Endothelial cell of umbilical vein (primary cell): Measurements from ENCODE around the gene RAB4A. TPM values are rescaled to one million over a fixed set of nuclear protein-coding genes. Genes with fewer than 3 reads are reported as not detected.

Experiments used
- BruUV-seq: library from RNA; stranded (reverse); fragments of 400-500 nt; replicated peaks from 2 replicates; lab custom pipeline; 2021; lab: Mats Ljungman, UMichigan
- CTCF ChIA-PET: fragments of 300-600, 350-600 bp; sonication (Branson Sonifier 250); formaldehyde crosslinking; loops from one replicate; lab custom pipeline; 2021; ENCODE audit warnings: antibody characterized with exemption, inconsistent platforms; lab: Charles Lee
- POLR2A ChIA-PET: fragments of 300-600, 350-600 bp; sonication (Branson Sonifier 250); formaldehyde crosslinking; loops from one replicate; lab custom pipeline; 2021; ENCODE audit warnings: antibody characterized with exemption, inconsistent platforms; lab: Charles Lee
- DNase-seq: peaks from one replicate; pipeline ENCODE4 v3.0.0-alpha.2; 2011; ENCODE audit warnings: low read depth, low spot score
- FAIRE-seq: peaks from 2 replicates; lab custom pipeline; 2011; peaks lifted over from hg19 to GRCh38; lab: Jason Lieb, UNC
- H2AFZ ChIP-seq: 2 replicates; pipeline ENCODE4 v1.6.0; 2012; ENCODE audit warnings: low read depth, low read length, control low read depth, inconsistent platforms
- H3K27ac ChIP-seq: 2 replicates; pipeline ENCODE4 v1.5.1; 2011; ENCODE audit warnings: low read depth, mild to moderate bottlenecking, control low read depth, low read length, moderate library complexity; ENCODE audit not compliant: insufficient read depth
- H3K27me3 ChIP-seq, 2 experiments: 2 replicates each; pipeline versions ENCODE4 v1.6.0 to v1.6.1; 2011; ENCODE audit warnings: low read length in 2 of 2, mixed read lengths in 1 of 2; ENCODE audit not compliant: control insufficient read depth in 2 of 2, insufficient read depth in 2 of 2
- H3K36me3 ChIP-seq, 2 experiments: 2 replicates in 1 of 2; 3 replicates in 1 of 2; pipeline ENCODE4 v1.5.1; 2011; ENCODE audit warnings: low read length in 2 of 2, mild to moderate bottlenecking in 1 of 2, moderate library complexity in 1 of 2; ENCODE audit not compliant: control insufficient read depth in 2 of 2, insufficient read depth in 2 of 2; ENCODE audit errors: extremely low read depth in 1 of 2
- H3K4me1 ChIP-seq: 3 replicates; pipeline ENCODE4 v1.5.1; 2011; ENCODE audit warnings: mild to moderate bottlenecking, low read length; ENCODE audit not compliant: control insufficient read depth, insufficient read depth; ENCODE audit errors: extremely low read depth
- H3K4me2 ChIP-seq: 2 replicates; pipeline ENCODE4 v1.6.1; 2011; ENCODE audit warnings: low read length, control low read depth, mixed read lengths; ENCODE audit not compliant: insufficient read depth
- H3K4me3 ChIP-seq, 3 experiments: fragments of 200-600 bp in 1 of 3; sonication (generic), shearing (Covaris generic) in 1 of 3; replicated peaks in 1 of 3; 2 replicates each; pipeline ENCODE4 v1.5.1; 2011 to 2016; ENCODE audit warnings: control low read depth in 3 of 3, low read length in 3 of 3, mild to moderate bottlenecking in 2 of 3, inconsistent platforms in 1 of 3, low read depth in 1 of 3, moderate library complexity in 1 of 3; ENCODE audit not compliant: insufficient read depth in 1 of 3
- H3K79me2 ChIP-seq: 2 replicates; pipeline ENCODE4 v1.6.0; 2012; ENCODE audit warnings: low read length, inconsistent platforms; ENCODE audit not compliant: control insufficient read depth, insufficient read depth
- H3K9ac ChIP-seq: replicated peaks from 2 replicates; pipeline ENCODE3; 2011; ENCODE audit warnings: low read length, control low read depth; ENCODE audit not compliant: insufficient read depth; ENCODE audit errors: extremely low read depth
- H3K9me1 ChIP-seq: replicated peaks from 3 replicates; pipeline ENCODE4 v1.6.0; 2011; ENCODE audit warnings: mild to moderate bottlenecking, low read length; ENCODE audit not compliant: control insufficient read depth, insufficient read depth; ENCODE audit errors: extremely low read depth
- H3K9me3 ChIP-seq: replicated peaks from 2 replicates; pipeline ENCODE4 v1.5.1; 2012; ENCODE audit warnings: low read length, inconsistent platforms; ENCODE audit not compliant: control insufficient read depth, insufficient read depth
- H4K20me1 ChIP-seq: replicated peaks from 2 replicates; pipeline ENCODE3; 2011; ENCODE audit warnings: mild to moderate bottlenecking, low read length; ENCODE audit not compliant: control insufficient read depth, insufficient read depth; ENCODE audit errors: extremely low read depth
- EZH2 ChIP-seq: IDR thresholded peaks from 2 replicates; pipeline ENCODE4 v1.6.1; 2012; ENCODE audit warnings: borderline replicate concordance, low read depth, mild to moderate bottlenecking, moderate library complexity, low read length, inconsistent platforms; ENCODE audit not compliant: severe bottlenecking
- FOS ChIP-seq: IDR thresholded peaks from 2 replicates; pipeline ENCODE4 v1.6.1; 2011; ENCODE audit warnings: mild to moderate bottlenecking, low read length, moderate library complexity, borderline replicate concordance; ENCODE audit not compliant: insufficient read depth
- GATA2 ChIP-seq: IDR thresholded peaks from 2 replicates; pipeline ENCODE4 v1.7.0; 2011; ENCODE audit warnings: low read depth, mild to moderate bottlenecking, moderate library complexity, mixed read lengths, low read length; ENCODE audit not compliant: insufficient read length, insufficient read depth
- JUN ChIP-seq: IDR thresholded peaks from 2 replicates; pipeline ENCODE4 v1.6.1; 2011; ENCODE audit warnings: borderline replicate concordance, low read depth; ENCODE audit not compliant: insufficient read length, insufficient read depth
- MYC ChIP-seq: IDR thresholded peaks from one replicate; pipeline ENCODE4 v1.6.1; 2011; ENCODE audit warnings: mild to moderate bottlenecking, low read depth, low read length
- POLR2A ChIP-seq: IDR thresholded peaks from 2 replicates; pipeline ENCODE4 v1.6.1; 2012; ENCODE audit warnings: low read depth, mild to moderate bottlenecking, control low read depth, low read length
- POLR2AphosphoS5 ChIP-seq: IDR thresholded peaks from 2 replicates; pipeline ENCODE4 v1.6.1; 2012; ENCODE audit warnings: low read depth, mild to moderate bottlenecking, control low read depth, low read length, moderate library complexity; ENCODE audit not compliant: insufficient read depth
- dilution Hi-C: fragments of 300-500 bp; cut with MboI; formaldehyde crosslinking; loops from one replicate; pipeline ENCODE4 v1.15.0; 2019; ENCODE audit warnings: low sequenced_read_pairs; ENCODE audit not compliant: extremely low pct_ligation_motif_present
- intact Hi-C: fragments of 100-400 bp; cut with micrococcal nuclease; formaldehyde crosslinking; loops from one replicate; pipeline ENCODE4 v1.10.0; 2022
- polyA plus RNA-seq, 4 experiments: library from polyadenylated mRNA; depleted of rRNA in 3 of 4; stranded (reverse) in 3 of 4; unstranded in 1 of 4; fragments of >200 nt; gene quantifications; 2 replicates each; pipeline versions ENCODE4 v1.2.1 to v1.2.3, GENCODE V29; 2011 to 2012; ENCODE audit warnings: missing spikeins in 1 of 4
- total RNA-seq: library from RNA; stranded (reverse); gene quantifications from 2 replicates; pipeline ENCODE4 v1.2.3, GENCODE V29; 2021
- TF ChIP-seq, protein P1 (sequence below), 2 donors: IDR thresholded peaks; 1 replicate in 1 of 2; 2 replicates in 1 of 2; pipeline ENCODE4 v1.5.1; 2011; ENCODE audit warnings: low read length in 2 of 2, mild to moderate bottlenecking in 2 of 2, moderate library complexity in 2 of 2, control low read depth in 1 of 2, inconsistent platforms in 1 of 2, low read depth in 1 of 2; ENCODE audit not compliant: insufficient read depth in 1 of 2; ENCODE audit errors: extremely low read depth in 1 of 2
- TF ChIP-seq, protein P2 (sequence below): IDR thresholded peaks from 2 replicates; pipeline ENCODE4 v1.6.1; 2011; ENCODE audit not compliant: insufficient read depth, insufficient read length

Gene RAB4A
- total and polyA plus RNA-seq, 2 donors (not counting 3 experiments of a cell fraction or from before 2014, with no cell fraction given), result 14.8 to 52.9 TPM

DNA sequence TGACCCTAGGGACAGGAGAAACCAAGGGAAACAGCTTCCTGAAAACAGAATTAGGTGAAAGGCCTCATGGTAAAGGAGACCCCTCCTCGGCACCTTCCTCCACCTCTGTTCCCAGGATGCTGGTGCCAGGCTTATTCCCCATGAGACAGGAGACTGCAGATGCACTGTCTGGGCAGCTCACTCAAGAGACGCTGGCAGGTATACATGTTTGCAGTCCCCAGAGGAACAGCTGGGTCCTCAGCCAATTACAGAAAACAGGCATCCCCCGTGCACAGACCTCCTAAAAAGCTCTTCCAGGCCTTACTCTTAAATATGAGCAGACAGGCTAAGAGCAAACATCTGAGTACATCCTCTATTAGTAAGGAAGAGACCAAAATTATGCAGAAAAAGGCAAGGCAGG is 65.4 kb downstream of the RAB4A start:
- H3K4me1 ChIP-seq, result peaks cover 3% of the 10 kb centered on the region
- DNase-seq (no peak), FAIRE-seq (no peak)
- H4K20me1 ChIP-seq, result no peaks in the 10 kb centered on the region
- no peak overlapping the region for H3K4me3 ChIP-seq
- H3K36me3 ChIP-seq, result no peaks in the 10 kb centered on the region
- no peaks in the 10 kb centered on the region for H3K27me3 ChIP-seq
- no peak overlapping the region for H3K4me2 ChIP-seq
- TF ChIP-seq, protein P1, sequence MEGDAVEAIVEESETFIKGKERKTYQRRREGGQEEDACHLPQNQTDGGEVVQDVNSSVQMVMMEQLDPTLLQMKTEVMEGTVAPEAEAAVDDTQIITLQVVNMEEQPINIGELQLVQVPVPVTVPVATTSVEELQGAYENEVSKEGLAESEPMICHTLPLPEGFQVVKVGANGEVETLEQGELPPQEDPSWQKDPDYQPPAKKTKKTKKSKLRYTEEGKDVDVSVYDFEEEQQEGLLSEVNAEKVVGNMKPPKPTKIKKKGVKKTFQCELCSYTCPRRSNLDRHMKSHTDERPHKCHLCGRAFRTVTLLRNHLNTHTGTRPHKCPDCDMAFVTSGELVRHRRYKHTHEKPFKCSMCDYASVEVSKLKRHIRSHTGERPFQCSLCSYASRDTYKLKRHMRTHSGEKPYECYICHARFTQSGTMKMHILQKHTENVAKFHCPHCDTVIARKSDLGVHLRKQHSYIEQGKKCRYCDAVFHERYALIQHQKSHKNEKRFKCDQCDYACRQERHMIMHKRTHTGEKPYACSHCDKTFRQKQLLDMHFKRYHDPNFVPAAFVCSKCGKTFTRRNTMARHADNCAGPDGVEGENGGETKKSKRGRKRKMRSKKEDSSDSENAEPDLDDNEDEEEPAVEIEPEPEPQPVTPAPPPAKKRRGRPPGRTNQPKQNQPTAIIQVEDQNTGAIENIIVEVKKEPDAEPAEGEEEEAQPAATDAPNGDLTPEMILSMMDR (IDR thresholded peaks at IDR 0.05; ENCODE audit: extremely low read depth in 1 of 2, insufficient read depth in 1 of 2, low read depth in 1 of 2, low read length in 2 of 2), result no peak
- TF ChIP-seq POLR2A, result no peak
- no peak for TF ChIP-seq FOS
- TF ChIP-seq EZH2, result no peak
- TF ChIP-seq POLR2AphosphoS5, result no peak
- TF ChIP-seq JUN, result no peak
- no peak for TF ChIP-seq GATA2
- TF ChIP-seq MYC, result no peak
- TF ChIP-seq, protein P2, sequence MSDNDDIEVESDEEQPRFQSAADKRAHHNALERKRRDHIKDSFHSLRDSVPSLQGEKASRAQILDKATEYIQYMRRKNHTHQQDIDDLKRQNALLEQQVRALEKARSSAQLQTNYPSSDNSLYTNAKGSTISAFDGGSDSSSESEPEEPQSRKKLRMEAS, result no peak
- ChIA-PET POLR2A (no interaction called here), CTCF (interaction anchor here (0.9 to 1.0 kb wide), 2 partner anchors 78 to 116 kb away, joined by 3 to 4 read pairs; no protein-coding TSS in a partner anchor)
- H2AFZ ChIP-seq, result no peak overlapping the region
- no peaks in the 10 kb centered on the region for H3K9me1 ChIP-seq
- no peak overlapping the region for H3K9ac ChIP-seq
- dilution Hi-C loops (no loop called here), intact Hi-C loops (no loop called here)
- no peaks in the 10 kb centered on the region for H3K9me3 ChIP-seq
- no peak overlapping the region for H3K27ac ChIP-seq
- H3K79me2 ChIP-seq, result peaks cover 10% of the 10 kb centered on the region
- no TSS peak for BruUV-seq
